Stimulated activated CD4-positive, alpha-beta T cell treated with anti-CD3 and anti-CD28 coated beads, TNF-alpha, amount 100 ng/mL, for 48 hours (primary cell): ENCODE measurements around the gene SSU72.
"Not testable (repeated sequence)": the region's sequence is repeated elsewhere in the genome, so short reads cannot be mapped to it uniquely, and the experiment has no call there.

Experiments used
- DNase-seq, 3 donors: peaks; one replicate each; pipeline ENCODE4 v3.0.0-alpha.2; 2020; ENCODE audit warnings: low read depth in 3 of 3

Gene SSU72

DNA sequence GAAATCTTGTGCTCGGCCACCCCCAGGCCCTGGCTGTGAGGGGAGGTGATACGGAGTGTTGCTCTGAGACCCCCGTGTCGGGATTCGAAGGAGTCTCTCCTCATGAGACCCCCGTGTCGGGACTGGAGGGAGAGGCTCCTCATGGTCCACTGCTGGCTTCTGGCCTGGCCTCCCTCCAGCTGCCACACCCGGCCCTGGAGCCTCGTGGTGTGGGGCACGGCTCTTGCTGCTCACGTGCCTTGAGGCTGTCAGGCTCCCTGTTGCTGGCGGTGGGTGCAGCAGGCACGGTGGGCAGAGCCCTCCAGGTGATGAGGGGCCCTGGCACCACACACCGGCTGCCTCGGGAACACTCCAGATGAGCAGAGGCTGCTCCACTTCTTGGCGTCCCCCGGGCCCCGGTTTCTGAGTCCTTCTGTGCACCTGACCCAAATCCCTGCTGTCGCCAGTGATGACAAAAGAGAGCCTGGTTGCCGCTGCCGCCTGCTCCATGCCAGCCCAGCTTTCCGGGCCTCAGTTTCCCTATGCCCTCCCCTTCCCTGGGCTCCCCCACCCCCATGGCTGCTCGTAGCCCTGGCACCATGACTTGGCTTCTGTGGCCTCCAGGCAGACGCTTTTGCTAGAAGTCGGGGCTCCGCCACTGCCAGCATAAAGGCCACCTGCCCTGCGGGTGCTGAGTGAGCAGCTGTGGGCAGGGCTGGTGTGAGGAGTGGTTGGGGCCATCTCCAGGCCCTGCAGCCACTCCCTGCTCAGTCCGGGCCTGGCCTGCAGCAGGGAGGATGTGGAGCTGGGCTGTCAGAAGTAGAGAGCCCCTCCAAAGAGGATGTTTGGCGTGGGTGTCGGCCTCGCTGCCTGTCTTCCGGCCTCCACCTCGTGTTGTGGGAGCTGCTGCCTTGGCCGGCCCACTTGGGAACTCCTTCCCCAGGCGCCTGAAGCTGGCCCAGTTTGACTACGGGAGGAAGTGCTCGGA, 46.1 kb downstream of the SSU72 start:
- DNase-seq, result no peak

DNA sequence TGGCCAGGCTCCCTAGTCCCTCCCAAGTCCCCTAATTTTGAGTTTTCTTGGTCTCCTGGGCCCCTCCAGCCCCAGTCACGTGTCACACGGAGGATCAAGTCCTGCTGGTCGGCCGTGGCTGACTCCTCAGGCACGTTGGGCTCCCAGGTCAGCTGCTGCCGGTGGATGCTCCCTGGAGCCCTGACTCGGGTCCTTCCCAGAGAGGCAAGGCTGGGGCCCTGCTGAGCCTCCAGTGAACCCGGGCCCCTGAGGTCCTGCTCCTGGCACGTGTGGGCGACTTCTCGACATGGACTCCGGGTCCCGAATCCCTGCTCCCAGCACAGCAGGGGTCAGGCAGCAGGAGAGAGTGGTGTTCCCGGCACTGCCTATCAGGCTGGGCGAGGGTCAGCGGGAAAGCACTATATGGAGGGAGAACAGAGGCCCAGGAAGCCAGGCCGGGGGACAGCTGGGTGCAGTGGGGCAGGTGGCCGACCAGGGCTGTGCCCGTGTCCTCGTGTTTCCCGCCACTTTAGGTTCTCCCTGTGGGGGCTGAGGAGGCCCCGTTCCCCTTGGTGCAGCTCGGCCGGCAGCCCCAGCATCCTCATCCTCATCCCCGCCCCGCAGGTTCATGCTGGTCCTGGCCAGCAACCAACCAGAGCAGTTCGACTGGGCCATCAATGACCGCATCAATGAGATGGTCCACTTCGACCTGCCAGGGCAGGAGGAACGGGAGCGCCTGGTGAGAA, 47.4 kb downstream of the SSU72 start:
- DNase-seq, result no peak

GRCh38 chr1:1526476-1526875, 48.2 kb downstream of the SSU72 start:
- DNase-seq, result not testable (repeated sequence)

GRCh38 chr1:1524750-1525383, 49.8 kb downstream of the SSU72 start:
- DNase-seq, result not testable (repeated sequence)

- DNase-seq, result not testable (repeated sequence)
Observed at GRCh38 chr1:1523651-1524050, 51.0 kb downstream of the SSU72 start.

DNA sequence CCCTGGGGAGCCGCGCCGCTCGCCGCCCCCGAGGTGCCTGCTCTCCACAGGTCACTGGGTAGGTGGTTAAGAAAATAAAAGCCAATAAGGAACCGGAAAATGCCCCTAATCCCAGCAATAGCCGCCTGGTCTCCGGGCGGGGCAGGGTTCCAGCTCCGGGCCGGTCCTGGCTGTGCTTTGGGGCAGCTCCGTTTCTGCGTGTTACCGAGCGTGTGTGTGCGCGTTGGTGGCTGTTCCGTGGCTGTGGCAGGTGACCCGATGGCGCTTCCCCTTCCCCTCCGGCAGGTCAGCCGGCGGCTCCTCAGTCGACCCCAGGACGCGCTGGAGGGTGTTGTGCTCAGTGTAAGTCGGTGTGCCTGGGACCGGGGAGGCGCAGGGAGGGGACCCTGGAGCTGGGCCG, 51.4 kb downstream of the SSU72 start:
- not testable (repeated sequence) for DNase-seq

- not testable (repeated sequence) for DNase-seq
Observed at GRCh38 chr1:1522536-1522935, 52.1 kb downstream of the SSU72 start.

DNA sequence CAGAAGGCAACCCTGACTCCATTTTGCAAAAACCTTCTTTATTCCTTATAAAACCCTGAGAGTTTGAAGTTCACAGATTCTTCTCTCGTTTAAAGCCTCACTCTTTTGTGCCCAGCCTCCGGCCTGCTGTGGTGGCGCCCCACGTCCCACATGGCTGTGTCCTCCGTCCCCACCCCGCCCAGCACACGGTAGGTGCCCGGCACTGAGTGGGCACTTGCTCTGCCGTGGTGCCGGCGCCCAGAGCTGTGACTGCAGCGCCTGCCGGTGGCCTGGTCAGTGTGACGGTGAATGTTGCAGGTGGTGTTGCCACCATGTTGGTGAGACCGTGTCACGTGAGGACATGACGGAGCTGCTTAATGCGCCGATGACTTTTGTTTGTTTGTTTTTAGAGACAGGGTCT, 53.3 kb downstream of the SSU72 start:
- no peak for DNase-seq

DNA sequence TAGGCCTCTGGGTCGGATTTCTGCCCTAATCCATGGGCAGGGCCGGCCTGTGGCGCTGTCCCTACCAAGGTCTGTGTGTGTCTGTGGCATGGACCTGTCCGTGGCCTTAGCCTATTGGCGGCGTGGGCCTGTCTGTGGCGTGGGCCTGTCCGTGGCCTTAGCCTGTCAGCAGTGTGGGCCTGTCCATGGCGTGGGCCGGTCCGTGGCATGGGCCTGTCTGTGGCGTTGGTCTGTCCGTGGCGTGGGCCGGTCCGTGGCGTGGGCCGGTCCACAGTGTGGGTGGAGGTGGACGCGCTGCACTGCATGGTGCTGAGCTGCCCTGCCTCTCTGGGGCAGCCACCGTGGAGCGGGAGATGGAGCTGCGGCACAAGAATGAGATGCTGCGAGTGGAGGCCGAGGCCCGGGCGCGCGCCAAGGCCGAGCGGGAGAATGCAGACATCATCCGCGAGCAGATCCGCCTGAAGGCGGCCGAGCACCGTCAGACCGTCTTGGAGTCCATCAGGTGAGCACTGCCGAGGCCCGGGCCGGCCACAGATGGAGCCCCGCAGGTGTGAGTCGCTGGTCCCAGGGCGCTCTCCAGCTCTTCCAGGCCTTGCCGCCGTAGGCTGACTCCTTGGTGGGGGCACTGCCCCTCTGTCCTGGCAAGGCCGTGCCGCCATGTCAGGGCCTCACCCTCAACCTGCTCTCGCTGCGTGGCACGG, 54.7 kb downstream of the SSU72 start:
- not testable (repeated sequence) for DNase-seq

GRCh38 chr1:1518621-1519007, 56.0 kb downstream of the SSU72 start:
- DNase-seq, result not testable (repeated sequence)

GRCh38 chr1:1517973-1518620, 56.6 kb downstream of the SSU72 start:
- DNase-seq, result no peak

DNA sequence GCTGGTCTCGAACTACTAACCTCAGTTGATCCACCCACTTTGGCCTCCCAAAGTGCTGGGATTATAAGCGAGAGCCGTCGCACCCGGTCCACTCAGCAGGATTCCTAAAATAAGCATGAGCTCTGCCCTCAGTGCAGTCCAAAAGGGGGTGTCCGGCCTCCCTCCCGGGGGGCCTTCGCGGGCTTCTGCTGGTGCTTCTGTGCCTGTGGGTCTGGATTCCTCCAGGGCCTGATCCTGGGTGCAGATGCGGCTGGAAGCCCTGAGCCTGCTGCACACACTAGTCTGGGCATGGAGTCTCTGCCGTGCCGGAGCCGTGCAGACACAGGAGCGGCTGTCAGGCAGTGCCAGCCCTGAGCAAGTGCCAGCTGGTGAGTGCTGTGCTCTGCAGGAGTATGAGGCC, 57.7 kb downstream of the SSU72 start:
- DNase-seq, result not testable (repeated sequence)

DNA sequence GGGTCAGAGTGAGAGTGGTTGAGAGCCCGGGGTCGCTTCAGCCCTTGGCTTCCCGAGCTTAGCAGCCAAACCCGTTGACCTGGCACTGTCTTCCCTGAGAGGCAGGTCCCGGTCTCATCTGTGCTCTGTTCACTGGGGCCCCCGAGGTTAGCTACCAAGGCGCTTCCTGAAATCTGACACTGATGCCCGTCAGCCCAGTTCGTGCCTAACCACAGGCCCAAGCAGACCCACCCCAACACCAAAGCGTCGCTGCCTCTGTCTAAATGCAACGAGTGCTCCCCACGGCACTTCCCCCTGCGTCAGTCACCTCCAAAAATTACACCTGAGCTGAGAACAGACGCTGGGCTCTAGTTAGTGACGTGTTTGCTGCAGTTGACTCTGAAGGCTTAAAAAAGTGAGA, 60.3 kb downstream of the SSU72 start:
- not testable (repeated sequence) for DNase-seq

- DNase-seq, result not testable (repeated sequence)
Observed at GRCh38 chr1:1513675-1514074, 61.0 kb downstream of the SSU72 start.

DNA sequence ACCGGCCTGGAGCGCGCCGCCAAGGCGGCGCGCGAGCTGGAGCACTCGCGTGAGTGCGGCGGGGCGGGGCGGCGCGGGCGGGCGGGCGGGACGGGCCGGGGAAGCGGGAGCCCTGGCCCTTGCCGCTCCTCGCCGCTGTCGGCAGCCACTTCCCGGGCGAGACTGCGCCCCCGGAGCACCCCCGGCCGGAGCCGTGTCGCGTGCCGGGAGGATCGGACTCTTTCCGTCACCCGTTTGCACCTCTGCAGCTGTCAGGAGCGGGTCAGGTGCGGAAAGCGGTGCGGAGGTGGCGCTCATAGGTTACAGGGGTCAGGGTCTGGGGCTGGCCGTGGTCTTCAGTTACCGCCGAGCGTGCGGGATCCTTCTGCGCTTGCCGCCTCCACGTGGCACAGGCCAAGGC, 62.2 kb downstream of the SSU72 start:
- DNase-seq, result not testable (repeated sequence)

- peak; percentile 94 to 96 (median 95) for DNase-seq
Observed at GRCh38 chr1:1511533-1512285, 63.0 kb downstream of the SSU72 start, which contains the start of gene ATAD3A. Gene ATAD3A (plus strand): TSS chr1:1512162. CDS start chr1:1512269, 107 bp downstream.

- no peak for DNase-seq
Observed at GRCh38 chr1:1510912-1511532, 63.6 kb downstream of the SSU72 start.

- not testable (repeated sequence) for DNase-seq
Observed at GRCh38 chr1:1509465-1509850, 65.2 kb downstream of the SSU72 start.

GRCh38 chr1:1508775-1509464, 65.7 kb downstream of the SSU72 start:
- DNase-seq, result not testable (repeated sequence)
